ENCODE measurements around the gene SMAD3.
A peak's percentile ranks its signal among the peaks of the same experiment; 100 is the strongest.
"Not testable (repeated sequence)": the region's sequence is repeated elsewhere in the genome, so short reads cannot be mapped to it uniquely, and the experiment has no call there.

The SMAD3 gene

DNA sequence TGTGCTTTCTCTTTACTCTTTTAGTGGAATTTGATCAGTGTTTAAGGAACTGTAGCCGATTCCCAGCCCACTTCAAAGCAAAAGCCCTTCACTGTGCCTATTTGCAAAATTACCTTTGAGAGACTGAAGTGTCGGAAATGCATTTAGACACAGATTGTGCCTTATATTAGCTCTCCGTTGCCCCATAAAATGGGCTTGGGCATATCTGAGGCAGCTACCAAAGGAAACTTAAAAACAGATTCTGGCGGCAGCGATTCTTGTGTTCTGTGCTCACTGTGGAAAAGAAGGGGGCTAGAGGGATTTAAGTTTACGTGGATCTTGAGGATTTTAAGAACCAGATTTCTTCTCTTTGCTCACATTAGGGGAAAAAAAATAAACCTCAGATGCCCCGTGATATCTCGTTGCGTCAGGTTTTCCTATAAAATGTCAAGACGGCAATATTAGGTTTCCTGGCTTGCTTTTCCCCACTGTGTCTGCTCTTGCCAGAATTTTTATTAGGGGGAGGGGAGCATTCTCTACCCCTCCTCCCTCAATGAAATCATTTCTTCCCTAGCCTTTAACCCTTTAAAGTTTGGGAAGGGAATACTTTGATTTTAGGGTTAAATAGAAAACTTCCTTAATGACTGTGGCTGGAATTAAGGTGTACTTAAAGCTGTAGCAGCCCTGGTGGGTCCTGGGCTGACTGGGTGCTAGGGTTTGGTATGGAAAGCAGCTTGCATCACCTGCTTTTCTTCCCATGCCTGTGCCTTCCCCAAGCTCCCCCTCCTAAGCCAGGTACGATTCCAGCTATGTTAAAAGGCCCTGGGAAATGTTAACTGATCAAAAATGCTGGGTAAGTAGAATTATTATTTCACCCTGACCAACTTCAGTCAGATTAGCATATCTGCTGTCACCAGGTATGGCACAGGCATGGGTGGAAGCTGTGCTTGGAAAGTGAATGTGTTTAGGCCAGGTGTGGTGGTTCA lies 73.8 kb downstream of the SMAD3 start:
- FAIRE-seq = no peak
- DNase-seq (ENCODE audit: insufficient read length, low spot score) = no peak

- FAIRE-seq (peak; percentile 55), DNase-seq (ENCODE audit: insufficient read length, low spot score) (no peak)
Measured at GRCh38 chr15:67140078-67140833, 74.9 kb downstream of the SMAD3 start.

DNA sequence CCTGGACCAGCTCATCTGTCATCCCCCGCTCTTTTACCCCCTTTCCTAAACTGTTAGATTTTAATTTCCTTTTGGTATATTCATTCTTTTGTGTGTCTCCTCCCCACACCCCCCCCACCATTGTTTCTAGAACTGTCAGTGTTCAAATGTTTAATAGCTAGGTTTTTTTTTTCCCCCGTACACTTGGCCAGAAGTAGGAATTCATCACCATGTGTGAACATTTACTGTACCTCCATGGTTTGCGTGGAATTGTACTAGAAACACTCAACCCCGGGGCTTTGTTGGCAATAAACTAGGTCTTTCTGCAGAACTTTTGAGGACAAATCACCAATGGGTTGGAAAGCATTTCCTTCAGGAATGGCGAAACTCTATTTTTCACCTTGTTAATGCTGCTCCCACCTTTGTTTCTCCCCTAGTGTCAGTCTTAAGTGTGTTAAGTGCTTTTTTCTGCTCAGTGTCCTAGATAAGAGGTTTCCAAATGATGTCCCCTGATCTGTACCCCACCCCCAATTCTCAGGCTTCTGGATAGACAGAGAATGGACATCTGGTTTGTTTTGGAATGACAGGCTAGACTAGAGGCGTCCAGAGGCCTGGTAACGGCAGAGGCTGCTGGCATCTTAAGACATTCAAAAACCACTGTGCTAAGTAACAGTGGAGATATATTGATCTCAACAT lies 76.8 kb downstream of the SMAD3 start:
- no peak for FAIRE-seq

GRCh38 chr15:67142767-67143100 lies 77.3 kb downstream of the SMAD3 start:
- DNase-seq (ENCODE audit: insufficient read length, low spot score) (no peak), FAIRE-seq (no peak)

More for the DNA sequence above, 76.8 kb downstream of the SMAD3 start:
- no peak for DNase-seq (ENCODE audit: insufficient read length, low spot score)

DNA sequence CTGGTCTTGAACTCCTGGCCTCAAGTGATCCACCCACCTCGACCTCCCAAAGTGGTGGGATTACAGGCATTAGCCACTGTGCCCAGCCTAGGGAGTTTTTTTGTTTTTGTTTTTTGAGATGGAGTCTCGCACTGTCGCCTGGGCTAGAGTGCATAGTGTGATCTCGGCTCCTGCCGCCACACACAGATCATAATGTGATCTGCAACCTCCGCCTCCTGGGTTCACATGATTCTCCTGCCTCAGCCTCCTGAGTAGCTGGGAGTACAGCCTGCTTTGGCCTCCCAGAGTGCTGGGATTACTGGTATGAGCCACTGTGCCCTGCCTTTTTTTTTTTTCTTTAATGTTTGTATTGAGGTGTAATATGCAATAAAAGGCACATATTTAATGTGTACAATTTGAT lies 78.2 kb downstream of the SMAD3 start:
- DNase-seq (ENCODE audit: insufficient read length, low spot score) (no peak), FAIRE-seq (no peak)

- DNase-seq (ENCODE audit: insufficient read length, low spot score) (no peak), FAIRE-seq (no peak)
Measured at GRCh38 chr15:67144609-67145311, 79.4 kb downstream of the SMAD3 start.

DNA sequence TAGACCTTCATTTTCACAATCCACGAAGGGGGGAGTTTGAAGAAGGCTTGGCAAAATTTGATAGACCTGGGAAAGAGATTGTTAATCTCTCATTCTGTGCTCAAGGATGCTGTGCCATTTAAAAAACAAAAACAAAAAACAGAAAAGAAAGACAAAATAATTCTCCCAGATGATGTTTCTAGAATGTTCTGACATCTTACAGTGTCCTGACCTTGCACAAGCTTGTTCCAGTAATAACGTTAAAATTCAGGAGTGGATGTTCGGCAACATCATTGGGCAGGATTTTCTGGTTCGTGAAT lies 79.9 kb downstream of the SMAD3 start:
- FAIRE-seq = no peak

GRCh38 chr15:67145710-67146109 lies 80.3 kb downstream of the SMAD3 start:
- no peak for FAIRE-seq

More for the DNA sequence above, 79.9 kb downstream of the SMAD3 start:
- DNase-seq (ENCODE audit: insufficient read length, low spot score) = no peak

DNA sequence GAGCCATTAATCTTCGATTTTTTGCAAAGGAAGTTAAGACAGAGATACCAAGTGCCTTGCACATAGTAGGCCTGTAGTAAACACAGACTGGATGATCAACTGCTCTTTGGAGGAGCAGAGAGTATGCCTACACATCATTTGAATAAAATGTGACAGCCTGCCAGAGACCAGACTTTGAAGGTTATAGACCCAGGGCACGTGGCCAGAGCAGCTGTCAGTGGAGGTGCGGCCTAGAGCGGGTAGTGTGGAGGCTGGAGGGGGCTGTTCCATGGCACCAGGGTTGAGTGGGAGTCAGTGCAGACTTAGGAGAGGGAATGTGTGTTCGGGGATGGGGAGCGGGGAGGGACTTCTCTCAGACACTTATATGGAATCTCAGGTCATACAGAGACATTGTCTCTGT lies 80.8 kb downstream of the SMAD3 start:
- DNase-seq (ENCODE audit: insufficient read length, low spot score) = no peak

More at GRCh38 chr15:67145710-67146109, 80.3 kb downstream of the SMAD3 start:
- no peak for DNase-seq (ENCODE audit: insufficient read length, low spot score)

DNA sequence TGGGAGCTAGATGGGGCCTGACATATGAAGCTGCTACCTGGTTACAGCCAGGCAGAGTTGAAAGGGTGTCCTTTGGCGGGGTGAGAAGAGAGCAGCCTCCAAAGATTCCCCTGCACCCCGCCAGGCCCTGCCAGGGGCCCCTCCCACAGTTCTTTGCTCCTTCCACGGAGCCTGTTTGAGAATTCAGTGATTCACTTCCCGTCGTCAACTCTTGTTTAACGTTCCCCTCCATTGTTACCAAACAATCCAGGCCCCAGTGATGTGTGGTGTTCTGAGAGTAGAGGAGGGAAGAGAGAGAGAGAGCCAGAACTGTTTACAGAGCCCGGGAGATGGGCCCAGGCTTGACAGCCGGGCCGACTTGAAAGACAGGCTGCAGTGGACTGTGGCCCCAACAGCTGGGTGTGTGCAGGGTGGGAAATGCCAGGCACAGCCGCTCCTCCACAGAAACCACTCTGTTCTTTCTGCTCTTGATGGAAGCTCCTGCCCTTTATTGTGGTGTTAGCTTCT lies 81.5 kb downstream of the SMAD3 start:
- FAIRE-seq = no peak
- DNase-seq (ENCODE audit: insufficient read length, low spot score) = no peak

More for the DNA sequence above, 80.8 kb downstream of the SMAD3 start:
- no peak for FAIRE-seq

GRCh38 chr15:67147396-67147949 lies 82.1 kb downstream of the SMAD3 start:
- FAIRE-seq (no peak), DNase-seq (ENCODE audit: insufficient read length, low spot score) (no peak)

GRCh38 chr15:67148196-67148701 lies 82.8 kb downstream of the SMAD3 start:
- FAIRE-seq (no peak), DNase-seq (ENCODE audit: insufficient read length, low spot score) (no peak)

DNA sequence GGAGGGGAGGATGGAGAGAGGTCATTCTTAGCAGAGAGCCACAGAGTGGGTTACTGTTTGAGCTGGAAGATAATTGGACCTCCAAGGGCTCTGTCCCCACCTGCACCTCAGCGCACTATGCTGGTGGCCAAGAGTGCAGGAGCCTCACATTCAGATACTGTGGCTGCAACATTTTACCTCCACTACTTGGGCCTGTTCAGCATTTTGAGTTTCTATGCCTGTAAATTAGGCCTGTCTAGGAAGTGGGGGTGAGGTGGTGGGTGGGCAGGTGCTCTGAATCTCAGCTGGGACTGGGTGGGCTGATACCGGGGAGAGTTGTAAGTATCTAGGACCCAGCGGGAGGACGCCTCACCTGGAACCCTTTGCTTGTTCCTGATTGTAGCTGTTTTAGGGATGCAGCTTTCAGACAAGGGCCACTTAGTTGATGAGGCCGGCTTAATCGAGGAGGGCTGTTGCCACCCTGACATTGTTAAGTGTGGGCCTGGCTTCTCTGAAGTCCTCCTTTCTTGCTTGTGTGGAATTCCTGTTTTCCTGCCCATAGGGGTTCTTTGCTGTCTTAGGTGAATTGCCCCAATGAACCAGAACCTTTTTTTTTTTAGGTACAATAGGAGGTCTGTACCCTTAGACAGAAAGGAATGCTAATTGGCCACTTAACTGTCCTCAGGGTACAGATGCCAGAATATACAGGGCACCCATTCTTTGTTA lies 83.8 kb downstream of the SMAD3 start:
- FAIRE-seq (no peak), DNase-seq (ENCODE audit: insufficient read length, low spot score) (no peak)

DNA sequence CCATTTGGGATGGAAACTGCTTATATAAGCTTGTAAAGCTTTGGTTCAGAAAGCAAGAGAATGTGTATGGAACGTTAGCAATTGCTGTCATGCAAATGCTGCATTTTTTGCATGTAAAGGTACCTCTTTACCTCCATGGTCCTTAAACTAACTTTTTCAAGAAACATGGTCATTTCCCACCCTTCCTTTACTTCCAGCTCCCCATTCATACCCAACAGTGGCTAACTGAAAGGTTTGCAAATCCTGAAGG lies 84.3 kb downstream of the SMAD3 start:
- FAIRE-seq = no peak
- DNase-seq (ENCODE audit: insufficient read length, low spot score) = no peak

- DNase-seq (ENCODE audit: insufficient read length, low spot score) = no peak
- no peak for FAIRE-seq
Measured at GRCh38 chr15:67150023-67150860, 84.8 kb downstream of the SMAD3 start.

DNA sequence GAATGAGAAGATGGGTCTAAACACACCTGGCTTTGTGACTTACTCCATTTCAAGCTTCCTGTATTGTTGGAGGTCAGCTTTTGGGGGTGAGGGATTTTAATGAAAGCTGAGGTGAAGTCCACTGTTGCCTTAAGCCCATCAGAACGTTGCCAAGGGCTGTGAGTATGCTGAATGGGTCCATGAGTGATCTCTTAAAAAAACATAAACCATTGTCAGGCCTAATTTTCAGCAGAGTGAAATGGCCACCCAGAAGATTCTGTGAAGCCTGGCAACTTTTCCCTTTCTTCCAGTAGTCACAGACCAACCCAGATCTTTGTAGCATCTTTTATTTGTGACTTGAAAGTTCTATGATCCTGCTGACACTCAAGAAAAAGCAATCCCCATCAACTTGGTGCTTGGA lies 87.0 kb downstream of the SMAD3 start:
- FAIRE-seq (no peak), DNase-seq (ENCODE audit: insufficient read length, low spot score) (no peak)

DNA sequence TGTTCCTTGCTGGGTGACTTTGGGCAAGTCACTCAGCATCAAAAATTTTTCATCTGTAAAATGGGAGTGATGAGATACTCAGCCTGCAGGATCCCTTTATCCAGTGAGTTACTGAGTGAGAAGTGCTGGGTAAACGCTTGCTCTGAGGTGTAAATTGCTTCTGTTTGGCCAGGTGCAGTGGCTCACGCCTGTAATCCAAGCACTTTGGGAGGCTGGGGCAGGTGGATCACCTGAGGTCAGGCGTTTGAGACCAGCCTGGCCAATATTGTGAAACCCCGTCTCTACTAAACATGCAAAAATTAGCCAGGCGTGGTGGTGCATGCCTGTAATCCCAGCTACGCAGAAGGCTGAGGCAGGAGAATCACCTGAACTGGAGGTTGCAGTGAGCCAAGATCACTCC lies 87.6 kb downstream of the SMAD3 start:
- DNase-seq (ENCODE audit: insufficient read length, low spot score); FAIRE-seq: not testable (repeated sequence)

- FAIRE-seq (no peak), DNase-seq (ENCODE audit: insufficient read length, low spot score) (no peak)
Measured at GRCh38 chr15:67154249-67154648, 88.8 kb downstream of the SMAD3 start.

GRCh38 chr15:67156426-67156825 lies 91.0 kb downstream of the SMAD3 start:
- FAIRE-seq = no peak
- no peak for DNase-seq (ENCODE audit: insufficient read length, low spot score)

Measured in GM19239 (cell line).